ENCODE results near the gene HOXD11.

The HOXD11 gene

DNA sequence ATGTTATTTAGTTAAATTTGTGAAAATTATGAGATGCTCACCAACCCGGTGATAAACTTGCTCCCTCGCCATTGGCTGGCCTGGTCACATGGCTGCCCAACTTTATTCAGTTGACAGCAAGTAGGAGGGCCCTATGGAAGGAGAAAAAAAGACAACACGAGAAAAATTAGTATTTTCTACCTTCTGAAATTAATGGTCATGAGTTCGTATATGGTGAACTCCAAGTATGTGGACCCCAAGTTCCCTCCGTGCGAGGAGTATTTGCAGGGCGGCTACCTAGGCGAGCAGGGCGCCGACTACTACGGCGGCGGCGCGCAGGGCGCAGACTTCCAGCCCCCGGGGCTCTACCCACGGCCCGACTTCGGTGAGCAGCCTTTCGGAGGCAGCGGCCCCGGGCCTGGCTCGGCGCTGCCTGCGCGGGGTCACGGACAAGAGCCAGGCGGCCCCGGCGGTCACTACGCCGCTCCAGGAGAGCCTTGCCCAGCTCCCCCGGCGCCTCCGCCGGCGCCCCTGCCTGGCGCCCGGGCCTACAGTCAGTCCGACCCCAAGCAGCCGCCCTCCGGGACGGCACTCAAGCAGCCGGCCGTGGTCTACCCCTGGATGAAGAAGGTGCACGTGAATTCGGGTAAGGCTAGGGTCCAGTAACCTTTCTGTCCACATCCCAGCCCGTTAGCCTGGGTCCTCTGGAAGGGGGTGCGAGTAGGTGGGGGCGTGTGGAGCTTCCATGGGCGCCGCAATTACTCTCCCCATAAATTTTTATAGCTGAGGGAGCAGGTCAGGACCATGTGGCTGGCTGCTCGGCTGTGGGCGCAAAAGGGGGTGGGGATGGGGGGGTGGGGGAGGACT, 44.6 kb downstream of the HOXD11 start, which contains the start of gene HOXD4:
Gene HOXD4 (plus strand): TSS at position 109 of the 846 bp plus-strand sequence. CDS start 84 bp downstream, at position 193.
- DNase-seq = no peak

DNA sequence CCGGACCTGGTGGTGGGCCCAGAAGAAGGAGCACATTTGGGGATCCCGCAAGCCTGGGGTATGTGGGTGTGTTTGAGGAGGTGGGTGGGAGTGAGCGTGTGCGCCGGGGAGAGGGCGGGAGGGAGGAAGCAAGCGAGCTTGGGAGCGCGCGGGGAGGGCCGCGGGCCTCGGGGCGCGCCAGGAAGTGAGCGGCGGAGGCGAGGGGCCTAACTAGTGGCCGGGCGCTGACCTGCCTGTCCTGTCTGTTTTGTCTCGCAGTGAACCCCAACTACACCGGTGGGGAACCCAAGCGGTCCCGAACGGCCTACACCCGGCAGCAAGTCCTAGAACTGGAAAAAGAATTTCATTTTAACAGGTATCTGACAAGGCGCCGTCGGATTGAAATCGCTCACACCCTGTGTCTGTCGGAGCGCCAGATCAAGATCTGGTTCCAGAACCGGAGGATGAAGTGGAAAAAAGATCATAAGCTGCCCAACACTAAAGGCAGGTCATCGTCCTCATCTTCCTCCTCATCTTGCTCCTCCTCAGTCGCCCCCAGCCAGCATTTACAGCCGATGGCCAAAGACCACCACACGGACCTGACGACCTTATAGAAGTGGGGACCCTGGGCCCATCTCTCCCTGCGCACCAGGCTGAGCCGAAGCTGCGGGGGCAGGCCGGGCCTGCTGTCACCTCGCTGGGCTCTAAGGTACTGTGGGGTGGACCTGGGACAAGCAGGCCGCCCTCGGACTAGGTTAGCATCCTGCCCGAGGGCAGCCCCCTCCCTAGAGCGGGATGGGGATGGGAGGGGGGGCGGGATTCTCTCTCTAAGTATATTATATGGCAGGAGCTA, 45.5 kb downstream of the HOXD11 start:
- no peak for DNase-seq

DNA sequence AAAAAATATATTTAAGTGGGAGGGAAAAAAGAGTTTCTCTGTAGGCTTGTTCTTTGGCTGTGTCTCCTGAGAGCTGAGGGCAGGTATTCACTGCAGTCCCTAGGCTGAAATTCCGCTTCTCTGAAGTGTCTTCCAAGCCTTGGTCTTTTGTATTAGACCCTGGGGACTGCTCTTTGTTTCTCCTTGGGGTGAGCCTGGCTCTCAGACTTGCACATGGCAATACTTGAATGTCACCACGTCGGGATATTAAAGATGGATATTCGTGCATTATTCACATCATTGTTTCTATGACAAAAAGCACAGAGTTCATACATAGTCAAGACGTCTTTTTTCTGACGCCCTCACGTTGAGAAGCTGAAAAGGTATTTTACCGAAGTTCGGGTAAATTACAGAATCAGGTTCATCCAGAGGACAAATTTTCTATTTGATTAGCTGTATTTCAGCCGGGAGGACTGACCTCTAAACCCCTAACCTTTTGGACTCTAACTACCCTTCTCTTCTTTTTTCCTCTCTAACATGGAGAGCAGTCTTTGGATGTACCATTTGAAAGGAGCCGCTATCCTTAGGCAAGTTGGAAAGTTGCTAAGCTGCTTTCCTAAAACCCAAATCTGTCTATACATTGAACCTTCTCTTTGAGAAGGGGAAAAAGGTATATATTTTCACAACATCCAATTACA, 47.6 kb downstream of the HOXD11 start:
- DNase-seq = no peak

DNA sequence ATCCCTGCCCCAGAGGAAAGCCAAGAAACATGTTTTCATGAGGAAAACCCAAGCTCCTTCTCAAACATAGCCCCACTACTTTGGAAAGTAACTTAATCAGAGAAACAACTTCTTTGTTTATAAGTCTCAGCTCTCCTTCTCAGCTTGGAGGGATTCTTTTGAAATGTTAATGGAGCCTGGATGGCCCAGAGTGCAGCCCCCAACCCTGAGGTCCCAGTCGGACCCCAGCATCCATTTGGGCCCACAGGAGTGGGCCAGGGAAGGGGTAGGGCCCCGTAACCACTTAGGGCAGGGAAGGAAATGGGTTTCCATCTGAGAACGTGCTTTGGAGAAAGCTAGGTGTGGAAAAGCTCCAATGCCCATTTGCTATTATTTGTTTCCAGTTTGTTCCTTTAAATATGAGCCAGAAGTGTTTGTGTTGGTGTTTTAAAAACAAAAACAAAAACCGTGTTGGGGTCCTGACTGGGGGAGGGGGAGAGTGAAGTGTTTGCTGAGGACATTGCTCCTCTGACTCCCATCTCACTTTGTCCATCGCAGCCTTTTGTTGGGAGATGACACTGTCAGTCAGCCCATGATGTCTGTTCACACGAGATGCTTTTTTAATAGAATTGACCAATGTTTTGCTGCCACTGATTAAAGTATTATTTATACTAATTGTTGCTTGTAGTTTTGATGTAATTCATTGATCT, 48.4 kb downstream of the HOXD11 start:
- no peak for DNase-seq

DNA sequence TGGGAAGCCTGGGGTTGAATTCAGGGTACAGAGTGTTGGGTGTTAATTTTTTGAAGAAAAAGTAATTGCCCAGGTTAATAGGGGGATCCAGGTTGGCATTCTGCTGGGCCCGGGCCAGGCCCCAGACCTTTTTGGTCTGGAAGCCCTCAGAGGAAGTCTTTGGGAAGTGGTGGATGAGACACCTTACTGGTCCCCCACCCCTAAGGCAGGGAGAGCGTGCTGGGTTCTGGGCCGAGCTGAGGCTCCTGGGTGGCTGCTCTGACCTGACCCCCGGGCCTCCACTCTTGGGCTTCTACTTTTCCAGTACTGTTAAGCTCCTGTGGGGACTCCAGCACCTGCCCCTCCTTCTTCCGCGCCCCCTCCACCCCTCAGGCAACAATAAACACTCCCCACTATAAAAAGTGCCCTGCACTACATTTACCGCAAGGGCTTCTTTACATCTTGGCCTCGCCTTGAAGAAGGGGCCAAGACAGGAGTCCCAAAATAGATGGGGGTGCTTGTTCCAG, 49.3 kb downstream of the HOXD11 start:
- no peak for DNase-seq

DNA sequence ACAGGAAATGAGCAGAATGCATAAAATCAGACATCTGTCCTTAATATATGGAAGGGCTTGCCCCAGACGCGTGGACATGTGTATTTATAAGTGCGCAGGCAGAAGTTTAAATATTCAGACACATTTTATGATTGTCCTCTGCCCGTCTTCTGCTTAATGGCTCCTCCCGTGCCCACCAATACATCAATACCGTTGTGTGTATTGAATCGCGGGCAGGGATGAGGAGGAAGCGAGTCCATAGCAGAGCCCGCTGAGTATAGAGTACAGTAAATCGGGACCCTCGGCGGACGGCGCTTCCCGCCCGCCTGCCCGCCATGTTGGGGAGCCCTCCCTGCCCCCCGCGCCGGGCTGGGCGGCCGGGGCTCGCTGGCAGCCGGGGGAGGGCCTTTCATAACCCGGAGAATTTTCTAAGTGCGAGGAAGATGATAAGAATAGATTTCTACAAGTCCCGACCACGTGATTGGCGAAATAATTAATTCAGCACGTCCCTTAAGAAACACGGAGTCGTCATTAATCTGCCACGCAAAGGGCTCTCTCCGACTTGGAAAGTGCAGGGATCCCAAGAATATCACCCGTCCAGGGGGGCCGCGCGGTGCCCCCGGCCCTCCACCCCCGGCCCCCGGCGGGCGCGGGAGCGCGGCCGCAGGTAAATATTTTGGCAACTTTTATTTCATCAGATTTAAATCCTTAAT, 49.9 kb downstream of the HOXD11 start, which contains the start of gene HOXD3:
Gene HOXD3 (plus strand): TSS at position 501 of the 692 bp plus-strand sequence. CDS start 11,808 bp downstream, outside the sequence.
- DNase-seq = no peak

DNA sequence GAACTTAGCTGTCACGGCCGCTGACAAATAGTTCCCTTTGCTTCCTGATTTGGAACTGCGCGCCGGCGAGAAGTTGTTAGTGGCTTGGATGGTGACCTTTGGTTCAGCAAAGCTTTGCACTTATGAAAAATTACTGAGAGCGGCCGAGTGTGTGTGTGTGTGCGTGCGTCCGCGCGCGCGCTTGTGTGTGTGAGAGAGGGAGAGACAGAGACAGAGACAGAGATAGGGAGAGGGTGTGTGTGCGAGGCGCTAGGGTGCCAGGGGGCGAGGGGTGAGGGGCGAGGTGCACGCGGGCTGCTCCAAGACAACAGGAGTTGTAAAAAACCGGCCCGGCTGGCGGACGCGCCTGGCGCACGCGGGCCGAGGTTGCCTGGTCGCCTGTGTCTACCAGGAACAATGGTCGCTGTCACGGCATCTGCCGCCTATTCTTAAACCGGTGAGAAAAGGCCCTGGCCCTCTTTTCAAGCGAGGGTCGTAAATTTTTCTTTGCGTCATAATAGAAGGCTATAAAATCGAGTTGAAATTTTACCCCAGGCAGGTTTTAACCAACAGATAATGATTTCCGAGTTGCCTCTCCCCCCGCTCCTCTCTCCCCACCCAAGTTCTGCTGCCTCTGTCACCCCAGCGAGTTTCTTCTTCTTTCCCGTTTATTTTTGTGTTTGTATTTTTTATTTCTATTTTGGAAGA, 50.6 kb downstream of the HOXD11 start:
- no peak for DNase-seq

DNA sequence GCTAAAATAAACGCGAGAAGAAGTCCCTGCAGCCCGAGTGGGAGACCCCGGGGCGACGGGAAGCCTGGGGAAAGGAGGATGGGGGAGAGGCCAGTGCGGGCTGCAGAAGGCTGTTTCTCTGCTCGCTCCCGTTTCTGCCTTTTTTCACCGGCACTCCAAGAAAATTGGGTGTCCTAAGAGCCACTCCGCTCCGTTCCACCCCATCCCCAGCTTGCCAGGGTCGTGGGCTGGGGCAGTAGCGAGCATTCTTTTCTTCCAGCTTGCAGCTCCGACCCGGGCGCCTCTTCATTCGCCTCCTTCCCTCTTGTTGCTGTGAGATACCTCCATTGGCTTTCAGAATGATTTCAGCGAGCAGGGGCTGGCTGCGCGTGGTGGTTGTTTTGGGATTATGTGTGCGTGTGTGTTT, 51.1 kb downstream of the HOXD11 start:
- DNase-seq = no peak

DNA sequence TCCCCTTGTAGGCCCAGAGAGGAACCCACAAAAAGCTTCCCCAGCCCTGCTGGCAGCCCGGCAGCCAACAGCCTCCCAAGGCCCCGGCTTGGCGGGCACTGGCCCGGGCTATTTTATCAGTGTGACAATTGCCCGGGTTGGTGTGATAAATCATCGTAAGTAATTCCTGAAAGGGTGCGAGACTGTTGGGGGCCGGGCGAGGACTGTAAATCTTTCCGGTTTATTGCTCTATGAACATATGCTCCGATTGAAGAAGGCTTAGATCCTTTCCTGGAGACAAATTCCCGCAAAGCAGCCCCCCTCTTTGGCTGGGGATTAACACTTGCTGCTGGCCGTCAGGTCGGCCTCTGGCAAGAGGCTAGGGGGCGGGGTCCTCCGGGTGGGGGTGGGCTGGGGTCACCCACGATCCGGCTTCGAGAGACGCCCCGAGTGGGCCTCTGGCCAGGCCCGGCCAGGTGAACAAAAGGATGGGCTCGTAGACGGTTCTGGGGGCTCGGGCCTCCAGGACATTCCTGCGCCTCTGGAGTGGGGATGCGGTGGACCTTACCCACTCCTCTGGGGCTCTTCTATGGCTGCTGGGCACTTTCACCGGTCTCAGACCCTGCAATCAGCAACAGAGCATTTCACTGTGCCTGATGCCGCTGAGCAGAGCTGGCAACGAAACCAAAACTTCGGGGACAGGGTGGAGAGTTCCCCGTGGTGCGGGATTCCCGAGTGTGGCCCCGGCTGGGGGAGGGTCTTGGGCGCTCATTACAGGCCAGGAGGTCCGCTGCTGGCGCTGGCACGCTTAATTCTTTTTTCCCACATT, 52.0 kb downstream of the HOXD11 start:
- DNase-seq = no peak

Data from NCI-H1436 treated with DMSO at 0.1 percent for 48 hours (cell line).